ENCODE data around the gene PEX5L. TPM values are rescaled to one million over a fixed set of nuclear protein-coding genes. Genes with fewer than 3 reads are reported as not detected.

PEX5L gene
- total RNA-seq, 4 donors from 2014 or later = 0.16 TPM; not detected in 3

DNA sequence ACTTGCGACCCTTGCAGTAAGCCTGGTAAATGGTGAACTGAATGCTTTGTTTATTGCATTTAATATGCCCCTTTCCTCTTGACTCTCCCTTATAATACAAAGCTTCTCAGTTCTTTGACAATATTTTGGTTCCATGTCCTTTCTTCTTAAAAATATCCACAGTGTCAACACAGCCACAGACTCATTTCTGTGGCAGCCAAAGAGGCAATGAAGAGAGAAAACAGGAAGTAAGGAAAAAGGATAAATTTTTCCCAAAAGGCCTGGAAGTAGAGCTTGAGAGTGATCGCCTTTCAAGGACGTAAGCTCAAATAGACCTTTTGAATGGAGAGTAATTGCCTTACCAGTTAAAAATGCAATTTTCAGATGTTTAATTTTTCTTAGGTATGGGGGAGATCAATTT lies 59.4 kb downstream of the PEX5L start:
- Histone ChIP-seq H3K9me3 (no peaks in the 10 kb centered on the region), H3K4me1 (no peaks in the 10 kb centered on the region), H3K4me3 (no peak overlapping the region), H3K36me3 (no peaks in the 10 kb centered on the region), H3K27me3 (no peaks in the 10 kb centered on the region), H3K27ac (no peak overlapping the region)
- WGBS = 59% methylated on average over 3 of the region's 3 CpGs
- no peak for DNase-seq (ENCODE audit: low spot score in 2 of 2)
- TF ChIP-seq EP300 (IDR thresholded peaks at IDR 0.05) (no peak), POLR2AphosphoS5 (IDR thresholded peaks at IDR 0.05) (no peak), CTCF (IDR thresholded peaks at IDR 0.05) (no peak)

DNA sequence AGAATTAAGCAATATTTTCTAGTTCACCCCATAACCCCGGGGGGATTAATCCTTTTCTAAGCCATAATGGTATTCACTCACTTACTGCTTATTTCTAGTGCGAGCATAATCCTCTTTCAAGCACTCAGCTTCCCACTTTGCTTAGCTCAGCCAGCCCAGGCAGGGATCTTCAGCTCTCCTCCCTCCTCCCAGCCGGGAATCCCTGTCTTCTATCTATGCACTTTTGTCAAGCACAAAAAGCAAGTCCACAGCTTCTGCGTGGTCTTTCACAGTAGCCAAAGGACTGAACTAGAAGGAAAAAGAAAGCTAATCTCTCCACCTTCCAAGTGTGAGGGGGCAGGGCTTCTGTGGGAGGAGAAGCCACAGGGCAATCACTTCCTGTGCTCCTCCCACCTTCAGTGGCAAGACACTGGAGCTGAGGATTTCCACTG lies 62.8 kb downstream of the PEX5L start:
- Histone ChIP-seq H3K4me3 (no peak overlapping the region), H3K9me3 (no peaks in the 10 kb centered on the region), H3K27me3 (no peaks in the 10 kb centered on the region), H3K27ac (no peak overlapping the region), H3K4me1 (no peaks in the 10 kb centered on the region), H3K36me3 (no peaks in the 10 kb centered on the region)
- DNase-seq (ENCODE audit: low spot score in 2 of 2) = no peak
- TF ChIP-seq POLR2A (IDR thresholded peaks at IDR 0.05) (no peak), EP300 (IDR thresholded peaks at IDR 0.05) (no peak), CTCF (IDR thresholded peaks at IDR 0.05) (no peak), POLR2AphosphoS5 (IDR thresholded peaks at IDR 0.05) (no peak)
- WGBS = 51% methylated on average over 4 of the region's 4 CpGs

GRCh38 chr3:179972881-179973423 lies 63.8 kb downstream of the PEX5L start:
- Histone ChIP-seq H3K36me3 (no peaks in the 10 kb centered on the region), H3K9me3 (no peaks in the 10 kb centered on the region), H3K27ac (no peak overlapping the region), H3K4me1 (no peaks in the 10 kb centered on the region), H3K27me3 (no peaks in the 10 kb centered on the region), H3K4me3 (no peak overlapping the region)
- no peak for TF ChIP-seq EP300 (IDR thresholded peaks at IDR 0.05)
- TF ChIP-seq CTCF (IDR thresholded peaks at IDR 0.05) = no peak
- no peak for TF ChIP-seq POLR2A (IDR thresholded peaks at IDR 0.05)
- TF ChIP-seq POLR2AphosphoS5 (IDR thresholded peaks at IDR 0.05) = no peak
- WGBS = 88% methylated on average over 2 of the region's 2 CpGs
- no peak for DNase-seq (ENCODE audit: low spot score in 2 of 2)

DNA sequence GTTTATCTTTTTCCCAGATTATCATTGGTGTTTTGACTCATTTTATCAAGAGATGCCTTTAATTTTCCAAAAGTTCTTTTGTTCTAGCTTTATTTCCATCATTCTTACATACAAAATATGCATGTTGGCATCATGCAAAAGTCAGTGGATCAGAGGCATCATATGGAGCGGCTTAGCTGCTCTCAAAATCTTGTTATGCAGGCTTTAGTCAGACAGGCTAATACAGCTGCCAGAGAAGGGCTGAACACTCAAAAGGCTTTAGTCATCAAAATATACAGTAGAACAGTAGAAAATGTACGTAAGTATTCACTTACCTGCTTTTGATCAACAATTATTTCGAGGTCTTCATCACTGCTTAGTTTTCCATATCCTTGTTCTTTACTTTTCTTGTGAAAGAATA lies 65.5 kb downstream of the PEX5L start:
- Histone ChIP-seq H3K27me3 (no peaks in the 10 kb centered on the region), H3K4me3 (no peak overlapping the region), H3K27ac (no peak overlapping the region), H3K36me3 (no peaks in the 10 kb centered on the region), H3K4me1 (no peaks in the 10 kb centered on the region), H3K9me3 (no peaks in the 10 kb centered on the region)
- no peak for TF ChIP-seq CTCF (IDR thresholded peaks at IDR 0.05)
- no peak for TF ChIP-seq POLR2A (IDR thresholded peaks at IDR 0.05)
- no peak for TF ChIP-seq POLR2AphosphoS5 (IDR thresholded peaks at IDR 0.05)
- no peak for TF ChIP-seq EP300 (IDR thresholded peaks at IDR 0.05)
- 56% methylated on average over 3 of the region's 3 CpGs for WGBS
- DNase-seq (ENCODE audit: low spot score in 2 of 2) = no peak

- Histone ChIP-seq H3K9me3 (no peaks in the 10 kb centered on the region), H3K27me3 (no peaks in the 10 kb centered on the region), H3K27ac (no peak overlapping the region), H3K4me1 (no peaks in the 10 kb centered on the region), H3K36me3 (no peaks in the 10 kb centered on the region), H3K4me3 (no peak overlapping the region)
- TF ChIP-seq CTCF (IDR thresholded peaks at IDR 0.05) (no peak), POLR2AphosphoS5 (IDR thresholded peaks at IDR 0.05) (no peak), POLR2A (IDR thresholded peaks at IDR 0.05) (no peak), EP300 (IDR thresholded peaks at IDR 0.05) (no peak)
- no peak for DNase-seq (ENCODE audit: low spot score in 2 of 2)
- WGBS = 79% methylated on average over 2 of the region's 2 CpGs
Measured at GRCh38 chr3:179970746-179971145, 66.0 kb downstream of the PEX5L start.

Data from suprapubic skin (tissue), 4 donors.